Epithelial cell of prostate (primary cell): ENCODE results near the gene BRF1.
"Not testable (repeated sequence)": the region's sequence is repeated elsewhere in the genome, so short reads cannot be mapped to it uniquely, and the experiment has no call there.

ENCODE experiments used
- DNase-seq: peaks from one replicate; pipeline ENCODE4 v3.0.0-alpha.2; 2011; ENCODE audit warnings: low read depth, low spot score
- H3K27ac ChIP-seq: fragments of 450-650 bp; 2 replicates; pipeline ENCODE4 v1.5.1; 2017; ENCODE audit warnings: mild to moderate bottlenecking

BRF1 gene

GRCh38 chr14:105316968-105317510 lies 16.2 kb upstream of the BRF1 start:
- H3K27ac ChIP-seq = no peak overlapping the region
- DNase-seq = no peak

GRCh38 chr14:105316577-105316941 lies 15.8 kb upstream of the BRF1 start:
- no peak for DNase-seq
- H3K27ac ChIP-seq = no peak overlapping the region

- H3K27ac ChIP-seq = no peak overlapping the region
- no peak for DNase-seq
Observed at GRCh38 chr14:105315941-105316576, 15.3 kb upstream of the BRF1 start.

GRCh38 chr14:105315211-105315721 lies 14.5 kb upstream of the BRF1 start:
- DNase-seq = no peak
- peak overlapping the region; percentile 24 for H3K27ac ChIP-seq

- peak within 1 kb of the TSS; percentile 35 for H3K27ac ChIP-seq
- no peak for DNase-seq
Observed at GRCh38 chr14:105314287-105315200, 13.7 kb upstream of the BRF1 start, which contains the start of gene PACS2. PACS2 (plus strand) TSS chr14:105314748; CDS start chr14:105314919, 171 bp downstream.

- no peak for DNase-seq
- H3K27ac ChIP-seq = peak overlapping the region; percentile 35
Observed at GRCh38 chr14:105313381-105314286, 12.8 kb upstream of the BRF1 start.

GRCh38 chr14:105312973-105313372 lies 12.2 kb upstream of the BRF1 start:
- no peak for DNase-seq
- no peak overlapping the region for H3K27ac ChIP-seq

GRCh38 chr14:105311838-105312237 lies 11.0 kb upstream of the BRF1 start:
- no peak for DNase-seq

GRCh38 chr14:105309371-105309770 lies 8.6 kb upstream of the BRF1 start:
- peak overlapping the region; percentile 21 for H3K27ac ChIP-seq
- DNase-seq = no peak

More at GRCh38 chr14:105311838-105312237, 11.0 kb upstream of the BRF1 start:
- no peak overlapping the region for H3K27ac ChIP-seq

GRCh38 chr14:105307052-105307727 lies 6.4 kb upstream of the BRF1 start:
- DNase-seq = no peak
- H3K27ac ChIP-seq = no peak overlapping the region

- H3K27ac ChIP-seq = no peak overlapping the region
- DNase-seq = no peak
Observed at GRCh38 chr14:105305791-105306190, 5.0 kb upstream of the BRF1 start.

GRCh38 chr14:105305345-105305744 lies 4.5 kb upstream of the BRF1 start:
- H3K27ac ChIP-seq = no peak overlapping the region
- DNase-seq = no peak

- no peak for DNase-seq
- H3K27ac ChIP-seq = no peak overlapping the region
Observed at GRCh38 chr14:105304565-105304964, 3.8 kb upstream of the BRF1 start.

GRCh38 chr14:105303949-105304348 lies 3.1 kb upstream of the BRF1 start:
- no peak overlapping the region for H3K27ac ChIP-seq
- no peak for DNase-seq

GRCh38 chr14:105301915-105302249 lies 1.1 kb upstream of the BRF1 start:
- H3K27ac ChIP-seq, DNase-seq: not testable (repeated sequence)

GRCh38 chr14:105301103-105301914 lies 508 bp upstream of the BRF1 start:
- DNase-seq = peak; percentile 52
- H3K27ac ChIP-seq = peak overlapping the region; percentile 88

- DNase-seq = no peak
- H3K27ac ChIP-seq = peak overlapping the region; percentile 88
Observed at GRCh38 chr14:105299654-105300541, 903 bp downstream of the BRF1 start.

- DNase-seq, H3K27ac ChIP-seq: not testable (repeated sequence)
Observed at GRCh38 chr14:105297311-105297710, 3.5 kb downstream of the BRF1 start.
